Fibroblast of lung (primary cell): ENCODE measurements around the gene VWA8. TPM values are rescaled to one million over a fixed set of nuclear protein-coding genes. Genes with fewer than 3 reads are reported as not detected.
"Not testable (repeated sequence)": the region's sequence is repeated elsewhere in the genome, so short reads cannot be mapped to it uniquely, and the experiment has no call there.

Experiments
- DNase-seq, 2 donors: peaks; one replicate each; pipeline versions ENCODE4 v3.0.0 to v3.0.0-alpha.2; 2010; ENCODE audit warnings: low read depth in 2 of 2
- H2AFZ ChIP-seq: 2 replicates; pipeline ENCODE4 v1.5.1; 2012; ENCODE audit warnings: low read length, control low read depth, inconsistent platforms
- H3K27ac ChIP-seq: 2 replicates; pipeline ENCODE4 v1.5.1; 2011; ENCODE audit warnings: low read length, control low read depth; ENCODE audit not compliant: insufficient read depth
- H3K27me3 ChIP-seq: 2 replicates; pipeline ENCODE4 v1.5.1; 2011; ENCODE audit warnings: mild to moderate bottlenecking, low read length; ENCODE audit not compliant: control insufficient read depth, insufficient read depth
- H3K36me3 ChIP-seq: 2 replicates; pipeline ENCODE4 v1.5.1; 2011; ENCODE audit warnings: low read length; ENCODE audit not compliant: control insufficient read depth, insufficient read depth
- H3K4me1 ChIP-seq: 2 replicates; pipeline ENCODE4 v1.5.1; 2011; ENCODE audit warnings: low read length; ENCODE audit not compliant: control insufficient read depth, insufficient read depth; ENCODE audit errors: extremely low read depth
- H3K4me2 ChIP-seq: 2 replicates; pipeline ENCODE4 v1.5.1; 2011; ENCODE audit warnings: low read length, control low read depth; ENCODE audit not compliant: insufficient read depth; ENCODE audit errors: extremely low read depth
- H3K4me3 ChIP-seq, 4 experiments: fragments of 200-600 bp in 1 of 4; sonication (generic) in 1 of 4; replicated peaks in 1 of 4; 2 replicates each; pipeline ENCODE4 v1.5.1; 2011 to 2016; ENCODE audit warnings: low read length in 4 of 4, low read depth in 3 of 4, mild to moderate bottlenecking in 3 of 4, control low read depth in 2 of 4, inconsistent platforms in 1 of 4, mixed read lengths in 1 of 4; ENCODE audit not compliant: insufficient read depth in 1 of 4; ENCODE audit errors: control extremely low read depth in 1 of 4
- H3K79me2 ChIP-seq: 2 replicates; pipeline ENCODE4 v1.5.1; 2012; ENCODE audit warnings: mild to moderate bottlenecking, low read length, inconsistent platforms; ENCODE audit not compliant: control insufficient read depth, insufficient read depth
- H3K9ac ChIP-seq: 2 replicates; pipeline ENCODE4 v1.5.1; 2011; ENCODE audit warnings: mild to moderate bottlenecking, low read length, control low read depth; ENCODE audit not compliant: insufficient read depth
- H3K9me3 ChIP-seq: 2 replicates; pipeline ENCODE4 v1.5.1; 2012; ENCODE audit warnings: low read depth, low read length; ENCODE audit not compliant: control insufficient read depth, insufficient read depth
- H4K20me1 ChIP-seq: 2 replicates; pipeline ENCODE4 v1.5.1; 2011; ENCODE audit warnings: low read length; ENCODE audit not compliant: control insufficient read depth, insufficient read depth; ENCODE audit errors: extremely low read depth
- CTCF ChIP-seq, 2 donors: IDR thresholded peaks in 1 of 2; conservative IDR thresholded peaks in 1 of 2; 1 replicate in 1 of 2; 2 replicates in 1 of 2; pipeline ENCODE4 v1.5.1; 2011 to 2012; ENCODE audit warnings: low read length in 2 of 2, control low read depth in 1 of 2, inconsistent platforms in 1 of 2, low read depth in 1 of 2, mild to moderate bottlenecking in 1 of 2
- EZH2 ChIP-seq: IDR thresholded peaks from 2 replicates; pipeline ENCODE4 v1.5.1; 2012; ENCODE audit warnings: low read length, control low read depth, mild to moderate bottlenecking; ENCODE audit errors: missing control alignments
- polyA plus RNA-seq, 2 donors: library from polyadenylated mRNA; depleted of rRNA in 1 of 2; stranded (reverse) in 1 of 2; unstranded in 1 of 2; fragments of >200 nt; gene quantifications; 2 replicates each; pipeline ENCODE4 v1.2.1, GENCODE V29; 2011 to 2012; ENCODE audit warnings: missing spikeins in 1 of 2
- total RNA-seq: library from RNA; depleted of rRNA; stranded (reverse); fragments of >200 nt; gene quantifications from 2 replicates; pipeline ENCODE4 v1.2.1, GENCODE V29; 2014

VWA8 gene
- total and polyA plus RNA-seq, 2 donors (not counting 1 experiment from before 2014, with no cell fraction given) = 12.6 to 29.9 TPM

GRCh38 chr13:41648314-41648935 lies 312.5 kb downstream of the VWA8 start:
- peak in 1 of 2 donors; percentile 86 for DNase-seq
- TF ChIP-seq EZH2 = no peak
- TF ChIP-seq CTCF (conservative IDR thresholded peaks at IDR 0.05 in 1 of 2, IDR thresholded peaks at IDR 0.05 in 1 of 2; ENCODE audit: low read depth in 1 of 2, low read length in 2 of 2) = no peak

GRCh38 chr13:41647699-41648313 lies 313.1 kb downstream of the VWA8 start:
- DNase-seq, H3K9me3 ChIP-seq, H3K4me2 ChIP-seq, H3K27me3 ChIP-seq, H2AFZ ChIP-seq, H4K20me1 ChIP-seq, H3K9ac ChIP-seq, H3K27ac ChIP-seq, H3K4me3 ChIP-seq, H3K4me1 ChIP-seq, H3K79me2 ChIP-seq, H3K36me3 ChIP-seq: not testable (repeated sequence)

More at GRCh38 chr13:41648314-41648935, 312.5 kb downstream of the VWA8 start:
- no peak overlapping the region for H3K4me3 ChIP-seq
- no peaks in the 10 kb centered on the region for H3K9me3 ChIP-seq
- H3K36me3 ChIP-seq = no peaks in the 10 kb centered on the region
- no peak overlapping the region for H3K9ac ChIP-seq
- peaks cover 9% of the 10 kb centered on the region for H3K4me1 ChIP-seq
- no peaks in the 10 kb centered on the region for H3K79me2 ChIP-seq
- no peak overlapping the region for H3K27ac ChIP-seq
- H2AFZ ChIP-seq = no peak overlapping the region
- H3K4me2 ChIP-seq = no peak overlapping the region
- H3K27me3 ChIP-seq = no peaks in the 10 kb centered on the region
- H4K20me1 ChIP-seq = no peaks in the 10 kb centered on the region

GRCh38 chr13:41645331-41645730 lies 315.6 kb downstream of the VWA8 start:
- Histone ChIP-seq H3K4me2 (peak overlapping the region; percentile 56), H3K79me2 (no peaks in the 10 kb centered on the region), H4K20me1 (no peaks in the 10 kb centered on the region), H3K27me3 (no peaks in the 10 kb centered on the region), H3K9me3 (no peaks in the 10 kb centered on the region), H3K9ac (no peak overlapping the region), H3K4me1 (peaks cover 9% of the 10 kb centered on the region), H3K27ac (peak overlapping the region; percentile 63), H2AFZ (no peak overlapping the region), H3K4me3 (no peak overlapping the region), H3K36me3 (no peaks in the 10 kb centered on the region)
- TF ChIP-seq CTCF (conservative IDR thresholded peaks at IDR 0.05 in 1 of 2, IDR thresholded peaks at IDR 0.05 in 1 of 2; ENCODE audit: low read depth in 1 of 2, low read length in 2 of 2) (no peak), EZH2 (no peak)
- peak; percentile 89 to 93 for DNase-seq
